ENCODE data around the gene CD37. TPM values are rescaled to one million over a fixed set of nuclear protein-coding genes. Genes with fewer than 3 reads are reported as not detected.
A peak's percentile ranks its signal among the peaks of the same experiment; 100 is the strongest.

Gene CD37
- total and polyA plus RNA-seq, 3 donors from 2014 or later, result 12.6 to 23.2 (median 16.2) TPM

DNA sequence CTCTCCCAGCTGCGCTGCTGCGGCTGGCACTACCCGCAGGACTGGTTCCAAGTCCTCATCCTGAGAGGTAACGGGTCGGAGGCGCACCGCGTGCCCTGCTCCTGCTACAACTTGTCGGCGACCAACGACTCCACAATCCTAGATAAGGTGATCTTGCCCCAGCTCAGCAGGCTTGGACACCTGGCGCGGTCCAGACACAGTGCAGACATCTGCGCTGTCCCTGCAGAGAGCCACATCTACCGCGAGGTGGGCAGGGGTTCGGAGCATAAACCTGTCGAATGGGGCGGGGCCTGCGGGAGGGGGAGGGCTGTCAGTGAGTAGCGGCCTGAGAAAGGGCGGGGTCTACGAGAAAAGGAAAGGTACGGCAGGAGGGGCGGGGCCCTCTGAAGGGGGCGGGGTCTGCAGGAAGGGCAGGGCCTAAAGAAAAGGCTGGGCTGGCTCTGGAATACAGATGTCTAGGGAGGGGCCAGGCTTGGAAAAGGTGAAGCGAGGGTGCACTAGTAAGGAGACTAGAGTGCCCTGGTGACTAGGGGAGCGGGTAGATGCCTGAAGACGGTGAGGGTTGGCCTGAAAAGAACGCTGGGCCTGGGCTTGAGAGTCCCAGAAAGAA, 3.6 kb downstream of the CD37 start:
- Histone ChIP-seq H3K27me3 (no peaks in the 10 kb centered on the region), H3K4me3 (peak overlapping the region; percentile 39 to 45), H3K4me1 (peaks cover 8% of the 10 kb centered on the region), H3K27ac (no peak overlapping the region), H3K9me3 (no peaks in the 10 kb centered on the region), H3K36me3 (ENCODE audit: low read depth, missing control alignments) (no peaks in the 10 kb centered on the region)
- WGBS, 2 donors, result 8 to 12% methylated on average over 26 to 30 of the region's 30 CpGs
- intact Hi-C loops (cut with DNase I; ENCODE audit: low total_unique reads), result no loop called here
- no peak for TF ChIP-seq POLR2A (IDR thresholded peaks at IDR 0.05)
- TF ChIP-seq, protein P1, sequence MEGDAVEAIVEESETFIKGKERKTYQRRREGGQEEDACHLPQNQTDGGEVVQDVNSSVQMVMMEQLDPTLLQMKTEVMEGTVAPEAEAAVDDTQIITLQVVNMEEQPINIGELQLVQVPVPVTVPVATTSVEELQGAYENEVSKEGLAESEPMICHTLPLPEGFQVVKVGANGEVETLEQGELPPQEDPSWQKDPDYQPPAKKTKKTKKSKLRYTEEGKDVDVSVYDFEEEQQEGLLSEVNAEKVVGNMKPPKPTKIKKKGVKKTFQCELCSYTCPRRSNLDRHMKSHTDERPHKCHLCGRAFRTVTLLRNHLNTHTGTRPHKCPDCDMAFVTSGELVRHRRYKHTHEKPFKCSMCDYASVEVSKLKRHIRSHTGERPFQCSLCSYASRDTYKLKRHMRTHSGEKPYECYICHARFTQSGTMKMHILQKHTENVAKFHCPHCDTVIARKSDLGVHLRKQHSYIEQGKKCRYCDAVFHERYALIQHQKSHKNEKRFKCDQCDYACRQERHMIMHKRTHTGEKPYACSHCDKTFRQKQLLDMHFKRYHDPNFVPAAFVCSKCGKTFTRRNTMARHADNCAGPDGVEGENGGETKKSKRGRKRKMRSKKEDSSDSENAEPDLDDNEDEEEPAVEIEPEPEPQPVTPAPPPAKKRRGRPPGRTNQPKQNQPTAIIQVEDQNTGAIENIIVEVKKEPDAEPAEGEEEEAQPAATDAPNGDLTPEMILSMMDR (IDR thresholded peaks at IDR 0.05), result no peak
- DNase-seq, result peak; percentile 80

DNA sequence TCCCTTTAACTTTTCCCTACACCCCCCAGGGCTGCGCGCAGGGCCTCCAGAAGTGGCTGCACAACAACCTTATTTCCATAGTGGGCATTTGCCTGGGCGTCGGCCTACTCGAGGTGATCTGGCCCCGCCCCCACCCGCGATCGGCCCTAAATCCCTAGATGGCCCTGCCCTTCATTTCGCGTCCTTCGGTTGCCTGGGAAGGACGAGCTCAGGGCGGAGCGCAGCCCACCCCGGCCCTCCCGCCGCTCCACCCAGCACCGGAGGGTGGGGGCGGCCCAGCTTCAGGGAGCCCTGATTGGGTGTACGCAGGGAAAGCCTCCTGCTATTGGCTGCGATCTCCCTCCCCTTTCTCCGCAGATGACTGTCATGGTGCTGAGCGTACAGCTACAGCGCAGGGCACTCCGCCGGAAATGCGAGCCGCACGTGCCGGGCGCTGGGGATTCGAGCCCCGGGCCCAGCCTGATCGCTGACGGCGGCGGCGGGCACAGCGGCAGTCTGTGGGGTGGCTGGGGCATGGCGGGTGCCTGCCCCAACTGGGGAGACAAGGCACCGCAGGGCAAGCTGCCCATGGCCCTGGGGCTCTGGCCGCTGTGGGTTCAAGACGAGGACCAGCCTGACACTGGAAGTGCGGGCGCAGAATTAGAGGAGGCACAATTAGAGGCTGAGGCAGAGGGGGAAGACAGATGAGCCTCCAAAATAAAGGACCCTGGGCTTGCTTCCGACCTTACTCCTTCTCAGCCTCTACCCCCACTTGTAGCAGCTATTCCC, 4.3 kb downstream of the CD37 start:
- peaks cover 8% of the 10 kb centered on the region for H3K4me1 ChIP-seq
- H3K27me3 ChIP-seq, result no peaks in the 10 kb centered on the region
- no peaks in the 10 kb centered on the region for H3K36me3 ChIP-seq (ENCODE audit: low read depth, missing control alignments)
- WGBS, 2 donors, result 9 to 20% methylated on average over 20 to 47 of the region's 47 CpGs
- peak overlapping the region; percentile 28 to 73 for H3K27ac ChIP-seq
- no peak for TF ChIP-seq POLR2A (IDR thresholded peaks at IDR 0.05)
- TF ChIP-seq, protein P1 (IDR thresholded peaks at IDR 0.05), result no peak
- peak overlapping the region; percentile 39 to 45 for H3K4me3 ChIP-seq
- DNase-seq, result peak; percentile 81
- H3K9me3 ChIP-seq, result no peaks in the 10 kb centered on the region
- intact Hi-C loops (cut with DNase I; ENCODE audit: low total_unique reads), result no loop called here

DNA sequence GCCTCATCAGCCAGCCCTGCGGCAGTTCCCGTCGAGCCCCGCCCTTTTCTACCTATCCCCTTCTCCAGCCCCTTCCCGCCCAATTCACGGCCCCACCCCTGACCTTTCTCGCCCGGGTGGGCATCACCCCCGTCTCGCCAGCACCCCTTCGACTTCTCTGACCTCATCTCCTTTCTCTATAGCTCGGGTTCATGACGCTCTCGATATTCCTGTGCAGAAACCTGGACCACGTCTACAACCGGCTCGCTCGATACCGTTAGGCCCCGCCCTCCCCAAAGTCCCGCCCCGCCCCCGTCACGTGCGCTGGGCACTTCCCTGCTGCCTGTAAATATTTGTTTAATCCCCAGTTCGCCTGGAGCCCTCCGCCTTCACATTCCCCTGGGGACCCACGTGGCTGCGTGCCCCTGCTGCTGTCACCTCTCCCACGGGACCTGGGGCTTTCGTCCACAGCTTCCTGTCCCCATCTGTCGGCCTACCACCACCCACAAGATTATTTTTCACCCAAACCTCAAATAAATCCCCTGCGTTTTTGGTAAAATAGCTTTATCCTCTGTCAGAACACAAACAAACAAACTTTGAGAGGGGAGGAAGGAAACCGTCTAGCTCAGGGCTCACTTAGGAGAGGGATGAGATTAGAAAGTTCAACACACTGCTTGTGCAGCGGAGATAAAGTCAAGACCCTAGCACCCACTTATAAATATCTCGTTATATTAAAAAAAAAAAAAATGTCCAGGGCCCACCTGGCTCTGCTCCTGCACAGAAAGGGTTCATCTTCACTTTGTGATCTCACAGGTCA, 5.1 kb downstream of the CD37 start:
- Histone ChIP-seq H3K27ac (peak overlapping the region in 1 of 2 donors; percentile 73), H3K27me3 (no peaks in the 10 kb centered on the region), H3K4me1 (peaks cover 8% of the 10 kb centered on the region), H3K4me3 (peak overlapping the region; percentile 39 to 45), H3K9me3 (no peaks in the 10 kb centered on the region), H3K36me3 (ENCODE audit: low read depth, missing control alignments) (no peaks in the 10 kb centered on the region)
- WGBS, 2 donors, result 22 to 24% methylated on average over 36 of the region's 36 CpGs
- intact Hi-C loops (cut with DNase I; ENCODE audit: low total_unique reads), result no loop called here
- peak; percentile 58 for DNase-seq
- TF ChIP-seq POLR2A (IDR thresholded peaks at IDR 0.05), result no peak
- TF ChIP-seq, protein P1 (IDR thresholded peaks at IDR 0.05), result no peak

DNA sequence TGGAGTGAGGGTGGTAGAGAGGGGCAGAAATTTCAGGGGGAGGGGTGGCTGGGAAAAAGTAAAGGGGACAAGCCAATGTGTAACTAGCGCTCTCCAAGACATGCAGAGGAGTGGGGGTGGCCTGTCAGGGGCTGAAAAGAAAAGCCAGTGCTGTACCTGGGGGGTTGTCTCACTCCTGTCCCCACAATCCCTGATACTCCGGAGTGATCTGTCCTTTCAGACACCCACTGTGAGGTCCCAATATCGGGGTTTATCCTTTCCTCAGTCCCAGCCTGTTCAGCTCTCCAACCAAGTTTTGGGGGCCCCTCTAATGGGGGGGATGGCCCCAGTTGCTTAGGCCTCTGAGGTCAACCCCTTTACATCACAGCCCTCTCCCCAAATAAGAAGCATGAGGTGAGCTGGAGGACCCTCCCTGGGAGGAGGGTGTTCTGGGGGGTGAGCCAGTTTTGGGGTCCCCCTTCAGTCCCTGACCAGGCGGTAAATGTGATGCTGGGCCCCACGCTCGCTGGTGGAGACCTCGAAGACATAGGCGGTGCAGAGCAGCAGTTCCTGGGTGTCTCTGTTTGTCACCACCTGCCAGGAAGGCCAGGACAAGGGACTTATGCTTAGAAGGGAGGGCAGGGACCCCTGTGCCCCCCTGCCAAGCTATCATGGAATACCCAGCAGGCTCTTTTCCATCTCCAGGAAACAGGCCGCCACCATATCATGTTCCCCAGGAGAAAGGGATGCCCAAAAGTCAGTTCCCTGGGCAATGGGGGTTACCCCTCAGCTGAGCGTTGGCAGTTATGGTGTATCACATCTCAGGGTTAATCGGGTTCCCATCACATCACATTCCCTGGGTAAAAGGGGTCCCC, 5.9 kb downstream of the CD37 start:
- no peak for DNase-seq
- WGBS, 2 donors, result 92 to 93% methylated on average over 5 to 11 of the region's 11 CpGs
- H3K27ac ChIP-seq, result peak overlapping the region in 1 of 2 donors; percentile 73
- H3K4me3 ChIP-seq, result no peak overlapping the region
- H3K4me1 ChIP-seq, result peaks cover 8% of the 10 kb centered on the region
- TF ChIP-seq POLR2A (IDR thresholded peaks at IDR 0.05), result no peak
- TF ChIP-seq, protein P1 (IDR thresholded peaks at IDR 0.05), result no peak
- intact Hi-C loops (cut with DNase I; ENCODE audit: low total_unique reads), result no loop called here
- no peaks in the 10 kb centered on the region for H3K27me3 ChIP-seq
- no peaks in the 10 kb centered on the region for H3K9me3 ChIP-seq
- H3K36me3 ChIP-seq (ENCODE audit: low read depth, missing control alignments), result no peaks in the 10 kb centered on the region
